Karpas-422 (cell line): Measurements from ENCODE around the gene EMILIN1. TPM values are rescaled to one million over a fixed set of nuclear protein-coding genes. Genes with fewer than 3 reads are reported as not detected.
"Not testable (repeated sequence)": the region's sequence is repeated elsewhere in the genome, so short reads cannot be mapped to it uniquely, and the experiment has no call there.

ENCODE experiments used
- DNase-seq: peaks from one replicate; pipeline ENCODE4 v3.0.0-alpha.2; 2015
- H2AFZ ChIP-seq: fragments of 200-600 bp; sonication (generic); 2 replicates; pipeline ENCODE4 v1.6.1; 2014; ENCODE audit warnings: antibody characterized with exemption, low read length, mixed read lengths
- H3K27ac ChIP-seq: fragments of 200-600 bp; sonication (generic); 2 replicates; pipeline ENCODE4 v1.5.1; 2014; ENCODE audit warnings: mild to moderate bottlenecking, low read length, moderate library complexity
- H3K27me3 ChIP-seq: fragments of 200-600 bp; sonication (generic); 2 replicates; pipeline ENCODE4 v1.6.1; 2014; ENCODE audit warnings: low read length, mixed read lengths
- H3K36me3 ChIP-seq: fragments of 200-600 bp; sonication (generic); 2 replicates; pipeline ENCODE4 v1.6.1; 2014; ENCODE audit warnings: low read length, mixed read lengths; ENCODE audit not compliant: insufficient read depth
- H3K4me1 ChIP-seq: fragments of 200-600 bp; sonication (generic); 2 replicates; pipeline ENCODE4 v1.6.1; 2014; ENCODE audit warnings: mild to moderate bottlenecking, low read length, mixed read lengths
- H3K4me2 ChIP-seq: fragments of 200-600 bp; sonication (generic); 2 replicates; pipeline ENCODE4 v1.6.1; 2014; ENCODE audit warnings: low read length, low read depth, mild to moderate bottlenecking; ENCODE audit not compliant: poor library complexity, severe bottlenecking
- H3K4me3 ChIP-seq: fragments of 200-600 bp; sonication (generic); 2 replicates; pipeline ENCODE4 v1.5.1; 2014; ENCODE audit warnings: mild to moderate bottlenecking, antibody characterized with exemption, low read length, mixed read lengths
- H3K79me2 ChIP-seq: fragments of 200-600 bp; sonication (generic); 2 replicates; pipeline ENCODE4 v1.6.1; 2014; ENCODE audit warnings: mild to moderate bottlenecking, low read length, mixed read lengths
- H3K9ac ChIP-seq: fragments of 200-600 bp; sonication (generic); 2 replicates; pipeline ENCODE4 v1.6.0; 2014; ENCODE audit warnings: low read length
- H3K9me2 ChIP-seq: fragments of 200-600 bp; sonication (generic), shearing (Covaris generic); replicated peaks from 2 replicates; pipeline ENCODE4 v1.6.0; 2014; ENCODE audit warnings: mild to moderate bottlenecking, low read length, moderate library complexity; ENCODE audit not compliant: insufficient read depth
- H3K9me3 ChIP-seq: fragments of 300-700, 200-600 bp; sonication (generic); 2 replicates; pipeline ENCODE4 v1.6.1; 2014; ENCODE audit warnings: low read length, mixed read lengths
- H4K20me1 ChIP-seq: fragments of 200-600 bp; sonication (generic); 2 replicates; pipeline ENCODE4 v1.6.1; 2014; ENCODE audit warnings: mild to moderate bottlenecking, antibody characterized with exemption, low read length, low read depth; ENCODE audit not compliant: insufficient read depth
- total RNA-seq: library from RNA; depleted of rRNA; stranded (reverse); fragments of >200 nt; shearing (Covaris generic); gene quantifications from 2 replicates; pipeline ENCODE4 v1.2.3, GENCODE V29; 2014; ENCODE audit warnings: low replicate concordance

Gene EMILIN1
- total RNA-seq, 1 experiment from 2014 or later, result not detected

DNA sequence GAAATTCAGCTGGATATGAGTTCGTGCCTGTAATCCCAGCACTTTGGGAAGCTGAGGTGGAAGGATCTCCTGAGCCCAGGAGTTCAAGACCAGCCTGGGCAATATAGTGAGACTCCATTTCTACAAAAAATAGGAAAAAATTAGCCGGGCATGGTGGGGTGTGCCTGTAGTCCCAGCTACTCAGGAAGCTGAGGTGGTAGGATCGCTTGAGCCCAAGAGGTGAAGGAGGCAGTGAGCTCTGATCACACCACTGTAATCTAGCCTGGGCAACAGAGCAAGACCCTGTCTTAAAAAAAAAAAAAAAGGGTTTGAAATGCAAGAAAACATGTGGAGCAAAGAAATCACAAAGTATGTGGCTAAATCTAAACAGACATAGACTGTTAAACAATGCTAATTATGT, 30.7 kb downstream of the EMILIN1 start:
- no peaks in the 10 kb centered on the region for H3K36me3 ChIP-seq
- no peaks in the 10 kb centered on the region for H3K27me3 ChIP-seq
- no peak overlapping the region for H3K9ac ChIP-seq
- no peaks in the 10 kb centered on the region for H3K4me1 ChIP-seq
- no peak overlapping the region for H3K4me3 ChIP-seq
- no peak for DNase-seq
- no peaks in the 10 kb centered on the region for H3K79me2 ChIP-seq
- H3K4me2 ChIP-seq, result no peak overlapping the region
- no peaks in the 10 kb centered on the region for H3K9me3 ChIP-seq
- no peaks in the 10 kb centered on the region for H3K9me2 ChIP-seq
- no peaks in the 10 kb centered on the region for H4K20me1 ChIP-seq
- H3K27ac ChIP-seq, result no peak overlapping the region
- no peak overlapping the region for H2AFZ ChIP-seq

DNA sequence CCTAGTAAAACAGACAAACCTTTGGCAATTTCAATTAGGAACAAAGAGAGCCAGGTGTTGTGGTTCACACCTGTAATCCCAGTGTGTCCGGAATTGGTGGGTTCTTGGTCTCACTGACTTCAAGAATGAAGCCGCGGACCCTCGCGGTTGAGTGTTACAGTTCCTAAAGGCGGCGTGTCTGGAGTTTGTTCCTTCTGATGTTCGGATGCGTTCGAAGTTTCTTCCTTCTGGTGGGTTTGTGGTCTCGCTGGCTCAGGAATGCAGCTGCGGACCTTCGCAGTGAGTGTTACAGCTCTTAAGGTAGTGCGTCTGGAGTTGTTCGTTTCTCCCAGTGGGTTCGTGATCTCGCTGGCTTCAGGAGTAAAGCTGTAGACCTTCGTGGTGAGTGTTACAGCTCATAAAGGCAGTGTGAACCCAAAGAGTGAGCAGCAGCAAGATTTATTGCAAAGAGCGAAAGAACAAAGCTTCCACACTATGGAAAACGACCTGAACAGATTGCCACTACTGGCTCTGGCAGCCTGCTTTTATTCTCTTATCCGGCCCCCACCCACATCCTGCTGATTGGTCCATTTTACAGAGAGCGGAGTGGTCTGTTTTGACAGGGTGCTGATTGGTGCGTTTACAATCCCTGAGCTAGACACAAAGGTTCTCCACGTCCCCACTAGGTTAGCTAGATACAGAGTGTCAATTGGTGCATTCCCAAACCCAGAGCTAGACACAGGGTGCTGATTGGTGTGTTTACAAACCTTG, 32.4 kb downstream of the EMILIN1 start:
- H3K4me2 ChIP-seq, H2AFZ ChIP-seq, H3K9me3 ChIP-seq, H4K20me1 ChIP-seq, H3K27ac ChIP-seq, H3K9ac ChIP-seq, H3K79me2 ChIP-seq, DNase-seq, H3K9me2 ChIP-seq, H3K4me3 ChIP-seq, H3K27me3 ChIP-seq, H3K36me3 ChIP-seq, H3K4me1 ChIP-seq: not testable (repeated sequence)

DNA sequence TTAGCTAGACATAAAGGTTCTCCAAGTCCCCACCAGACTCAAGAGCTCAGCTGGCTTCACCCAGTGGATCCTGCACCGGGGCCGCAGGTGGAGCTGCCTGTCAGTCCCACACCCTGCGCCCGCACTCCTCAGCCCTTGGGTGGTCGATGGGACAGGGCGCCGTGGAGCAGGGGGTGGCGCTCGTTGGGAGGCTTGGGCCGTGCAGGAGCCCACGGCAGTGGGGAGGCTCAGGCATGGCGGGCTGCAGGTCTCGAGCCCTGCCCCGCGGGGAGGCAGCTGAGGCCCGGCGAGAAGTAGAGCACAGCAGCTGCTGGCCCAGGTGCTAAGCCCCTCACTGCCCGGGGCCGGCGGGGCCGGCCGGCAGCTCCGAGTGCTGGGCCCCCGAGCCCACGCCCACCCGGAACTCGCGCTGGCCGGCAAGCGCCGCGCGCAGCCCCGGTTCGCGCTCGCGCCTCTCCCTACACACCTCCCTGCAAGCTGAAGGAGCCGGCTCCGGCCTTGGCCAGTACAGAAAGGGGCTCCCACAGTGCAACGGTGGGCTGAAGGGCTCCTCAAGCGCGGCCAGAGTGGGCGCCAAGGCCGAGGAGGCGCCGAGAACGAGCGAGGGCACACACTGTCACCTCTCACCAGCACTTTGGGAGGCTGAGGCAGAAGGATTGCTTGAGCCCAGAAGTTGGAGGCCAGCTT, 33.1 kb downstream of the EMILIN1 start:
- H3K9ac ChIP-seq, H3K36me3 ChIP-seq: not testable (repeated sequence)

DNA sequence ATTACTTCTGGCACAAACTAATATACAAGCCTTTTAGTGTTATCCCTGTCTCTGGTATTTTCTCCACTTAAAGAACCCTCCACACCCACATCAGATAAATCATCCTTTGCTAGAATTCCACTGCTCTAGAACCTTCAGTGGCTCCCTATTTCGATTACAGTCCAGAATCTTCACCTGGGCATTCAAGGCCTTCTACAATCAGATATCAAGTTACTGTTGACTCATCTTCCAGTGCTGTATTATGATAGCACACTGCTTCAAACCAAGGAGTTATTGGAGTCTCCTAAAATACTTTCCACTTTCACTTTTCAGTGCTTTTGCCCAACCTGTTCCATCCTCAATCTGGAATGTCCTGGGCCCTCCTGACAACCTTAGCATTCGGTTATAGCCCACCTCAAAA, 37.1 kb downstream of the EMILIN1 start:
- Histone ChIP-seq H3K9me2 (no peaks in the 10 kb centered on the region), H4K20me1 (no peaks in the 10 kb centered on the region), H3K9ac (no peak overlapping the region), H2AFZ (no peak overlapping the region), H3K4me1 (no peaks in the 10 kb centered on the region), H3K27me3 (no peaks in the 10 kb centered on the region), H3K36me3 (no peaks in the 10 kb centered on the region), H3K4me2 (no peak overlapping the region), H3K79me2 (no peaks in the 10 kb centered on the region), H3K4me3 (no peak overlapping the region), H3K27ac (no peak overlapping the region), H3K9me3 (no peaks in the 10 kb centered on the region)
- DNase-seq, result no peak

More for the DNA sequence above, 33.1 kb downstream of the EMILIN1 start:
- not testable (repeated sequence) for H3K27ac ChIP-seq, DNase-seq, H3K9me2 ChIP-seq, H4K20me1 ChIP-seq, H3K4me2 ChIP-seq, H2AFZ ChIP-seq, H3K4me3 ChIP-seq, H3K79me2 ChIP-seq, H3K9me3 ChIP-seq, H3K4me1 ChIP-seq, H3K27me3 ChIP-seq

DNA sequence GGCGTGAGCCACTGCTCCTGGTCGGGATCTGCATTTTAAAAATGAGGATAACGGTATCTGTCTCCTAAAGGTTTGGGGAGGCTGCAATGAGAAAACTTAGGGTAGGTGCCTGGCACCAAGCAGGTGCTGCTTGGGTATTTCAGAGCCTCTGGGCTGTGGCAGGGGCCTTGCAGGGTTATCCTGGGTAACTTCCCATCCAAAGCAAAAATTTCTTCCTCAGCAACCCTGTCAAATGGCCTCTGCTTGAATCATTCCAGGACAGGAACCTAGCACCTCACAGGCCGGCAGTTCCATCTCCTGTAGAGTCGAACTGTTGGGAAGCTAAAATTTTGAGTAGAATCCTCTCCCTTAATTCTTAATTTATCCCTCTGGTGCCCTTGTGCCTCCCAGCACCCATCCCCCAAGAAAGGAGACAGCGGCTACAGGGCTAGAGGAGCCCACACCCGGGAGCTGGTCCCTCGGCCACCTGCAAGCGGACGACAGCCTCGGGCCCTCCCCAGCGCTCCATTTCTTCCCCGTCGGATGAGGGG, 39.6 kb downstream of the EMILIN1 start:
- Histone ChIP-seq H2AFZ (no peak overlapping the region), H3K4me3 (no peak overlapping the region), H3K4me2 (no peak overlapping the region), H3K36me3 (no peaks in the 10 kb centered on the region), H3K9me3 (no peaks in the 10 kb centered on the region), H3K27ac (no peak overlapping the region), H4K20me1 (no peaks in the 10 kb centered on the region), H3K79me2 (no peaks in the 10 kb centered on the region), H3K27me3 (no peaks in the 10 kb centered on the region), H3K9me2 (no peaks in the 10 kb centered on the region), H3K9ac (no peak overlapping the region), H3K4me1 (no peaks in the 10 kb centered on the region)
- DNase-seq, result no peak

DNA sequence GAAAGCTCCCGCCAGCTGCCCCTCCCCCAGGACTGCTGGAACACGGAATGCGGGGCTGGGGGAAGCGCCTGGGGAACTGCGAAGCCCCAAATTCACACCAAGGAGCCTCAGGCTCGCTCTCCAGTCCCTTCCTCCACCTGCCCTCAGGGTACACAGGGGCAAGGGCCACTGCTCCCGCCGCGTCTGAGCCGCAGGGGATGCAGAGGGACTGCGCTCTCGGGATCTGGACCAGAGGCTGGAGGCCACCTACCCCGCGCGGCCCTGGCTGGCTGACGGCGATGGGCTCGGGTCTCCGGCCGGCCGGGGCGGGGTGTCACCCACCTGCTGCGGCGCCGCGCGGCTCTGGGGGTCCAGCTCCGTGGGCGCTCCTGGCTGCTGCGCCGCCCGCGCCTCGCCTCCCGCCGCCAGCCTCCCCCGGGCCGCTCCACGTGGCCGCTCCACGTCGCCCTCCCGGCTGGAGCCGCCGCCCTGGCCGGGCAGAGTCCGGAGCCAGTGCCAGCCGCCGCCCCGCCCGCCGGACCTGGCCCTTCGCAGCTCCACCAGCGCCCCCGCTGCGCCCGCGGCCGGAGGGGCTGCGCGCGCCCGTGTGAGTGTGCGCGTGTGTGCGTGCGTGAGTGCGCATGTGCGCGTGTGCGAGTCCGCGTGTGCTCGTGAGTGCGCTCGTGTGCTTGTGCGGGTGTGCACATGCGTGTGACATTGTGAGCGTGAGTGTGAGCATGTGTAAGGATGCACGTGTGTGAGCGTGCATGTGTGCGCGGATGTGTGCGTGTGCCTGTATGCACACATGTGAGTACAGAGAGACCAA, 40.3 kb downstream of the EMILIN1 start, which contains the start of gene CGREF1:
CGREF1 (minus strand) TSS at position 604 of the 805 bp plus-strand sequence. CDS start 14,762 bp downstream, outside the sequence.
- H3K4me2 ChIP-seq, result no peak within 1 kb of the TSS
- no peak within 1 kb of the TSS for H2AFZ ChIP-seq
- no peaks in the 10 kb centered on the region for H4K20me1 ChIP-seq

DNA sequence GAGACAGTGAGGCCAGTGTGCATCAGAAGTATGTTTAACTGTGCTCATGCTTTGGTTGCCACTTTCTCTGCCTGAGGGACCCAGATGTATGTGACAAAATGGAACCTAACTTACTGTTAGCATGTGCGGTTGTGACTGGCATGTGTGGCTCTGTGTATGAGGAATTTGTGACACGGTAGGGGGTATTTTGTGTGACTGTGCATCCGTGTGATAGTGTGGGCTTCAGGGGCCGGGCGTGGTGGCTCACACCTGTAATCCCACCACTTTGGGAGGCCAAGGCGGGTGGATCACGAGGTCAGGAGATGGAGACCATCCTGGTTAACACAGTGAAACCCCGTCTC, 40.9 kb downstream of the EMILIN1 start:
- H3K27ac ChIP-seq, H3K79me2 ChIP-seq, H3K4me2 ChIP-seq, H4K20me1 ChIP-seq, DNase-seq, H3K27me3 ChIP-seq, H2AFZ ChIP-seq, H3K36me3 ChIP-seq, H3K4me3 ChIP-seq, H3K9ac ChIP-seq, H3K9me3 ChIP-seq, H3K9me2 ChIP-seq: not testable (repeated sequence)
- peaks cover 11% of the 10 kb centered on the region for H3K4me1 ChIP-seq

More for the DNA sequence above, 40.3 kb downstream of the EMILIN1 start, which contains the start of gene CGREF1:
- Histone ChIP-seq H3K9ac (no peak within 1 kb of the TSS), H3K79me2 (no peaks in the 10 kb centered on the region), H3K4me3 (no peak within 1 kb of the TSS), H3K9me2 (no peaks in the 10 kb centered on the region), H3K27ac (no peak within 1 kb of the TSS), H3K36me3 (no peaks in the 10 kb centered on the region), H3K9me3 (no peaks in the 10 kb centered on the region), H3K27me3 (no peaks in the 10 kb centered on the region), H3K4me1 (peaks cover 5% of the 10 kb centered on the region)
- DNase-seq, result no peak

DNA sequence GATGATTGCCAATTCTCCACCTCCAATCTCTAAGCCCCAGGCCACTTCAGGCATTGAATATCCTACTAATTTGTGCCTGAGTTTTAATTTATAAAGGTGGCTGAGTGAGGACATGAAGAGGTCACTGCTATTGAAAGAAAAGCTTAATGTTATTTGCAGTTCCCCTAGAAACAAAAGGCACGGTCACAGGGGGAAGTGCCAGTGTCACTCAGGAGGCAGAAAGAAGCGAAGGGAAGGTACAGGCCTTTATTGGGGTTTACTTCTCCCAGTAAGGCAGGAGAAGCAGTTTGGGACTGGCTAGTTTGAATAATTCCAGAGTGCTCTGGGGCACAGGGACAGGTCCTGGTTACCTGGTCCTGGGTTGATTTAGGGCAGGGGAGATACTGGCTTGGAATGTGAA, 43.5 kb downstream of the EMILIN1 start:
- Histone ChIP-seq H3K36me3 (no peaks in the 10 kb centered on the region), H3K9ac (no peak overlapping the region), H3K79me2 (no peaks in the 10 kb centered on the region), H3K4me2 (no peak overlapping the region), H2AFZ (no peak overlapping the region), H3K9me2 (no peaks in the 10 kb centered on the region), H4K20me1 (no peaks in the 10 kb centered on the region), H3K4me3 (no peak overlapping the region), H3K27me3 (no peaks in the 10 kb centered on the region), H3K4me1 (peaks cover 13% of the 10 kb centered on the region), H3K27ac (no peak overlapping the region), H3K9me3 (no peaks in the 10 kb centered on the region)
- DNase-seq, result no peak
